Activated CD4-positive, alpha-beta T cell treated with anti-CD3 and anti-CD28 coated beads, Interleukin-2, amount 50 U/mL, for 16 hours (primary cell): ENCODE measurements around the gene FAM107B.
A peak's percentile ranks its signal among the peaks of the same experiment; 100 is the strongest.

Experiments
- DNase-seq: peaks from one replicate; pipeline ENCODE4 v3.0.0-alpha.2; 2020

FAM107B gene

DNA sequence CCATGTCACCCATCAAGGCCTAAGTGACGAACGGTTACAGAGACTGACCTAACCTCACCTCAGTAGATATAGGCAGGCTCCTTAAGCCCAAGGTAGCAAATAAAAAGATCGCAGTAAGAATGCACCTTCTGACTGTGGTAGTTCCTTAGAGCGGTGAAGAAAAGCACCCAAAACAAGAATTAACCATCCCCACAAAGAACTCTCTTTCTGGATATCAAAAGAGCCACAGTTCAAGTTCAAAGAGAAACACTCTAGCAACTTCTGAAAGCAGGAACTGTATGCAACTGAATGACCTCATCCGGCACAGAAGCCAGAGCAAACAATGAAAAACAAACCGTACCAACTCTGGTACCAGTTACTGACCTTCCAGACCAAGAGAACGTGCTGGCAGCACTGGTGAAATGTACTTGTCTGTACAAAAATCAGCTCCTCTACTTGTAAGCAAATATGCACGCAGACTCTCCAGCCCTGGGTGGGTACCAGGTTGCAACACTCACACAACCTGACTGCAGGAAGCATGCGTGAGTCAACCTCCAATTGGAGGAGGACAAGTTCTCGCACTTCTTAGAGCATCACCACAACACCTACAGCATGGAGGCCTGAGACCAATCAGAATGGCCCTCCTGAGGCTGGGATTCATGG, 202.7 kb downstream of the FAM107B start:
- DNase-seq, result peak; percentile 71

DNA sequence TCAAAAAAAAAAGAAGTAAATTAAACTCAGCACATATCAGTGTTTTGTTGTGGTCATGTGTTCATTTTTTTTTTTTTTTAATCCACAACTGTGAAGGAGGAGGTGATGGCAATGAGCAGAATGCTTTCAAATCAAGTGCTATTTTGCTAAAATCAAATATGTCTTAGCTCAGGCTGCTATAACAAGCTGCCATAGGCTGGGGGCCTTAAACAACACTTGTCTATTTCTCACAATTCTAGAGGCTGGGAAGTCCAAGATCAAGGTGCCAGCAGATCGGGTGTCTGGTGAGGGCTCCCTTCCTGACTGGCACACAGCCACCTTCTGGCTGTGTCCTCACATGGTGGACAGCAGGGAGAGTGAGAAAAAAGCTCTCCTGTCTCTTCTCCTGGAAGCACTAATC, 203.9 kb downstream of the FAM107B start:
- no peak for DNase-seq

DNA sequence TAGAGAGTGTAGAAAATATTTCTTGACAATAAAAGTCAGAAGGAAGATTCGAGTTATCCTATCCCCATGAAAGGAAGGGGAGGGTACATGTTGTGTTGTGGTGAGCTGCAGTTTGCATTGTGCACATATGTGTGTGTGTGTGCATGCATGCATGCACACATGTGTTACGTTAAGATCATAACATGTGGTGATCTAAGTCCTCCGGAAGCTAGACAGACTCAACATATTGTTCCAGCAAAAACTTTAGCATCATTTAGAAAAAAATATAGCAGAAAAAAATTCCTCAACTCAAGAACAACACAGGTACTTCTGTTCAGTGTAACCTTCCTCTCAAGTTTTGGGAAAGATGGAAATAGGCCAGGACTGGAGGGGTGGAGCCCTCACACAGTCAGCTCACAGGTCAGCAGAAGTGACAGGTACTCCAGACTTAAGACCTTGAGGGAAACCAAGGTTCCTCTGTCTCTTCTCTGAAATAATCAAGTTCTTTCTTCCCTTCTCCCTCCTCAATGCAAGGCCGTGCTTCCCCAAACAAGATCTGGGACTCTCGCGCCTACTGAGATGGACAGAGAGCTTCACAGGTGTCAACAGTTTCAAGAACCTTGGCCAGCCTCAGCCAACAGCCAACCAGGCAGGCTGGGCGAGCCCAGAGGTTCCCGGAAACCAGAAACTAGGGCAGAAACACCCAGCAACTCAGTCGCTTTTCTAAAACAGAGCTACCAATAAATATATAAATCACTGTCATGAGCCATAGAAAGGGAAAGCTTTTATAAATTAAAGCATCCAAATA, 205.2 kb downstream of the FAM107B start:
- no peak for DNase-seq

DNA sequence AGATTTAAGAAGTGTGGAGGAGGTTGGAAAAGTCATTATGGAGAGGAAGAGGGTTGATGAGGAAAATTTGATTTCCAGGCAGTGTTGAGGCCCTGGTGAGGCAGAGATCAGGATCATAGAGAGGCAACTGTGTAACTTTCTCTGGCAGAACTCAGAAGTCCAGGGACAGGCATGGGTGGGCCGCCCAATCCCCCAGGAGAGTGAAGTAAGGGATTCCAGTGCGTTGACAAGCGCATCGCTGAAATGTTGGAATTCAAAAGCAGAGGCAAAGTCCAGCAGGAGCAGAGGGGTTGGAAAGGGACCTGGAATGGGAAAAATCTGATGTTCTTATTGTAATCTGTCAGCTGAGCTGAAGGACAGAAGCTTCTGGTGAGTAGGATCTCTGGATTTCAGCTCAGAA, 207.3 kb downstream of the FAM107B start:
- DNase-seq, result no peak

DNA sequence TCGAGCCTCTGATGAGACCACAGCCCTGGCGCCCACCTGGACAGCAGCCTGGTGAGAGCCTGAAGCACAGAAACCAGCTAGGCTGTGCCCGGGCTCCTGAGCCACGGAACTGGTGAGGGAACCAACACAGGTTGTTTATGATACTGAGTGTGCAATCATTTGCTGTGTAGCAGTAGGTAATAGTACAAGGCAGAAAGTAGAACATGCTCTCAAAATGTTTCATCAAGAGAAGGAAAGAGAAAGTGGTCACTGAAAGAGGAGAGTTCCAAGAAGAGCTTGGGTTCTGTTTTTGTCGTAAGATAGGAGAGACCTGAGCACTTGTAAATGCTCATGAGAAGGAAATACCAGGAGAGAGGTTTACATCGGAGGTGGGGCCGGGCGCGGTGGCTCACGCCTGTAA, 208.2 kb downstream of the FAM107B start:
- no peak for DNase-seq

DNA sequence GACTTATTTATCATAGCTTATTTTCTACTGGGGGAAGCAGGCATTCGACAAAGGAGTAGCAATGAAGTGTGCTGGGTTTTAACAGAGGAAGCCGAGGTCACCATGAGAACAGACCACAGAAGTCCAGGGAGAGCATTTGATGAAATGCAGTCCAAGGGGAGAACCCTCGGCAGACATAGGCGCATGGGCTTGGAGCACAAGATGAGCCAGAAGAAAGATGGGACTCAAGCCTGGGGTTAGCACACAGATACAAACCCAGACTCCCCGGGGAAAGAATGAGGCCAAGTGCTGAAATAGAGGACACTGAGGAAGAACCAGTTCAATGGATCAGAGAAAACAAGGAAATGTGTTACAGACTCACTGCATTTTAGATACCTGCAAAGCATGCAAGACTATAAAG, 209.5 kb downstream of the FAM107B start:
- DNase-seq, result no peak

DNA sequence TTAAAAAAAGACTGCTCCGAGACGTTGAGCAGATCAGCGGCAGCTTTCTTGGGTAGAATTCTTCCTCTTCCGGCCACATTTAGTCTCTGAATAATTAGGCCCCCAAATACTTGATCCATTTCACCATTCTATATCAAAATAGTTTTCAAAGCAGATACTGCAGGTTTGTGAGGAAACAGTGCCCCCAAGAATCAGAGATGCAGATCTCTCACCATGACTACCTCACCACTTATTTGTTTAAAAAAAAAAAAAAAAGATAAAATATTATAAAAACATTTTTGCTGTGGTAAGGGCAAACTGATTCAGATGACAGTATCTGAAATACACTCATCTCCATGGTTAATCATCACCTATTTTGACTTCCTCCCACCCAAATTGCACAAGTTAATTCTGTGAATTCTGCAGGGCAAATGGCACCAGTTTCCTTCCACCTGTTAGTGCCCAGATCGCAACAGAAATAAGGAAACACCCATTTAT, 210.4 kb downstream of the FAM107B start:
- DNase-seq, result peak; percentile 56

DNA sequence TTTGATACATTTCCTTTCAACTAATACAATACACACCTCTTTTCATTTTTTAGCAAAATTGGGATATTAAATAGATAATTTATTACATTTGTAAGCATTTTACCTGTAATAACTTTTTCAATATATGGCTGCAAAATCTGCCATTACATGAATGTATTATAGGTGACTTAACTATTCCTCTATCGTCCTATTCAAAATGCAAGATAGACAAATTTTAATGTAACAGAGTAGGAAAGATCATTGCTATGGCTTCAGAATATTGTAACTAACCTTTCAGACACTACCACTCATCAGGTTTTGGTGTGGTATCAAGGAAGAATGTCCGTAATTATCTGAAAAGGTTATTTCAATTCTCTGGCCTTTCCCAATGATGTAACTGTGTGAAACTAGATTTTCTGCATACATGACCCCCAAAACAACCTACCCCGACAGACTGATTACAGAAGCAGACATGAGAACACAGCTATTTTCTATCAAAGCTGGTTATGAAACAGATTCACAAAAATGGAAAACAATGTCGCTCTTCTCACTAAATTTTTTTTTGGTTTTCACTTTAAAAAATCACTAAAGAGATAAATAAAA, 211.2 kb downstream of the FAM107B start:
- no peak for DNase-seq

DNA sequence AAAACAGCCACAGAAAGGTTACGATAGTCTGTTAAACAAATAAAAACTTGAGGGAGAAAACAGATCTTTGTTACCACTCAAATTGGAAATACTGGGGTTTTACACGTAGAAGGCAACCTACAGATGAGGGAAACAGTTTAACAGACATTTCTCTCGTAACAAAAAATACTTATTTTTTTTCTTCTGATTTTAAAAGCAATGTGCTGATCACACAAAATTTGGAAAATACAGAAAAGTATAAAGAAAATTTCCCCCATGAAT, 211.7 kb downstream of the FAM107B start:
- no peak for DNase-seq

DNA sequence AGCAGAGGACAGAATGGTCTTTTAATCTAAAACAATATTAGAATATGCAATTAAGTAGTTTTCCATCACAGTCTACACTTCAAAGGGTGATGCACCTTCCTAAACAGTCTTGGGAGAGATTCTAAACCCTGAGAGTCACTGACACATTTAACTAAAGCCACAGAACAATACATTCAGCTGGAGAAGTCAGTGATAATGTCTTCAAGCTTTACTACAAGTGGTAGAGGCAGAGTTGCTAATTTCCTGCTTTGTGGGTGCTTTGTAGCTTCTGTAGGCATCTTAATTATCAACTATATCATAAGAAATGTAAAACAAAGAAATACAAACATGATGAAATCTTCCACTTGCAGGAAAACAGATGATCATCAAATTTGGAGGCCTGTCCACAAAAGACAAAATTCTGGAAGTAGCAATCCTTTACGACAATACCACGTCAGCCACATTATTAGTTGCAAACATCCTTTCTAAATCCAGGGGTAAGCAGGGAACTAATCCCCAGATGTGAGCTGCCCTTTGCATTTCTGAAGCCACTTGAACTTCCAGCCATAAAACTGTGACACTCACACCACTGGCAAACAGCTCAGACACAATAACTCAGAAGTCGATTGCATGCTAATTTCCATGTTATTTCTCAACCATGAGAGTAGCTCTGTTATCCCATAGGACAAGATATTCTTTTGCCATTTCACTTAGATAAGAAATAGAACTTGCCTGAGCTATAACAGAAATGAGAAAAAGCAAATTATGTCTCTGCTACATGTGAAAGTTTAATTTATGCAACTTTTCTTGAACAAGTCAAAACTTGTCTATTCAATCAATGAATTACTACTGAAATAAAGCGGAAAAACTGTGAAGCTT, 212.2 kb downstream of the FAM107B start:
- no peak for DNase-seq

DNA sequence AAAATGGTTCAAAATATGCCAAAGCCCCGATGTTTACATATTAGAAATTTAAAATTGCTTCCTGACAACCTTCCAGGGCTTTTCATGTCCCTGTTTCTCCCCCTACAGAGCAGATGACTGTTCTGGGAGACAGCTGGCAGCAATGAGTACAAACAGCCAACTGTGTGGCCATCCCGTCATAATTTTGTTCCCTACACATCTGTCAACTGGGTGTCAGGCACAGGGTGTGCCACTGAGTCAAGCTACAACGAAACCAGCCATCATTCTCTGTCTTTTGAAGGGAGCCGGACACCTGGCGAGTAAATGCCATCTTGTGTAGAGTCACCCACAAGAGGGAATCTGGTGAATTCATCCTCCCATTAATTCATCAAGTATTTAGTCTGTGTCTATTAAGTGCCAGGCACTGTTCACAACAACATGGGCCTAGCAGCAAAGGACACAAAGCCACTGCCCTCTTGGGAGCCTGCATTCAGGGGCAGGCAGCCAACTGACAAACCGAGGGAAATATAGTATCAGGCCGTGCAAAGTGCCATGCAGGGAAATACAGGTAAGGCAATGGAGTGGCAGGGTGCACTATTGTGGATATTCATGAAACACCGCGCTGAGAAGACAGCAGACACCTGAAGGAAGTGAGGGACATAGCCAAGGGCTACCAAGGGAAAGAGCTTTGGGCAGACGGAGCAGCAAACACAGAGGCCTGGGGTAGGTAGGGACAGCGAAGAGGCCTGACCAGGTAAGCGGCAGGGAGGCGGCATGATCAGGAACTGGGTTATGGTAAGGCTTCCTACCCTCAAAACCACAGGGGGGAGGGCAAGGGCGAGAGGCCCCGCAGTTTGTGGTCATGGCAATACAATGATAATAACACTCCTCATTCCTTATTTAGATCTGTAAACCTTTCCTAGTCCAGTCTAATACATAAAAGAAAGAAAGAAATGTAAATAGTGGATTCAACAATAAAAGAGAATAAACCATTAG, 213.6 kb downstream of the FAM107B start:
- no peak for DNase-seq

DNA sequence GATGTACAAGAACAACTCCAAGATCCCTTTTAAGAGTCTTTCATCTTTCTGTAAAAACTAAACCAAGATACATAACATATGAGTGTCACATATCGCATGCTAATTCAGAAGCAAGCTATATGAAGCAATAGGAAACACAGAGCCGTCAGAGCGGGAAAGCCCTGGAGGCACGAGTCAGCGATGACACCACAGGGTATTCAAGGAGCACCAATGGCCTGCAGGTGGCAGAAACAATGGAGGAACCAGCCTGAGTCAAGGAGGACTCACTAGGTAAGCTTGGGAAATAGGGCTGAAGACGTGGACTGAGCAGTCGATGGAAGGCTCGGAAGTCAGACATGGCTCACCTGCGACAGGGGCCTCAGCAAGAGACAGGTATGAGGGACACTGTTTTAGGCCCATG, 214.4 kb downstream of the FAM107B start:
- peak; percentile 53 for DNase-seq

DNA sequence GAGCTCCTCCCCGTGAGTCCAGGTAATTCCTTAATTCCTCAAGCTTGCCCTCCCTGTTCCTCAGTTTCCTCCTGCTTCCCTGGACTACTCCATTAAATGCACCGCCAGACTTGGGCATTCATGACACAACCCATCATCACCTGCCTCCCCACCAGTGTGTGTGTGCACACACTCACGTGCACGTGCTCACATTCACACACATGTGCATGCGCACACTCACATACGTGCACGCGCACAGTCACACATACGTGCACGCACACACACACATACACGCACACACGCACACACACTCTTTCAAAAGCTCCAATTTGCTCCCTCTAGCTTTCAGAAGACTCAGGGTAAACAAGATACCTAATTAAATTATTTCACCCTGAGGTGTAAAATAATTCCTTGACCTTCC, 216.7 kb downstream of the FAM107B start:
- DNase-seq, result no peak

DNA sequence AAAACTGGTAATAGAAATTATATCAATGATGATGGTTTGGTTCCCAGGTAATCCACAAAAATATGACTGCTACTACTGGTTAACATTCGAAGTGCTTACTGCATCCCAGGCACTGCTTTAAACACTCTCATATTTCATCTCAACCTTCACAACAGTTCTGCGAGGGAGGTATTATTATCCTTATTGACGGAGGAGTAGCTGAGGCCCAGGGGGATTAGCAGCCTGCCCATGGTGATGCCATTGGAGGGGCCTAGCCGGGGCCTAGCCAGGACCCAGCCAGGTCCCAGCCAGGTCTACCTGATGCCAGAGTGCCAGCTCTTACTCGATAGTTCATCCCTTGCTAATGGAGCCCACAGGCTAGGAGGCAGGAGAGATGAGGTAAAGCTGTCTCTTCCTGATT, 217.1 kb downstream of the FAM107B start:
- DNase-seq, result no peak

DNA sequence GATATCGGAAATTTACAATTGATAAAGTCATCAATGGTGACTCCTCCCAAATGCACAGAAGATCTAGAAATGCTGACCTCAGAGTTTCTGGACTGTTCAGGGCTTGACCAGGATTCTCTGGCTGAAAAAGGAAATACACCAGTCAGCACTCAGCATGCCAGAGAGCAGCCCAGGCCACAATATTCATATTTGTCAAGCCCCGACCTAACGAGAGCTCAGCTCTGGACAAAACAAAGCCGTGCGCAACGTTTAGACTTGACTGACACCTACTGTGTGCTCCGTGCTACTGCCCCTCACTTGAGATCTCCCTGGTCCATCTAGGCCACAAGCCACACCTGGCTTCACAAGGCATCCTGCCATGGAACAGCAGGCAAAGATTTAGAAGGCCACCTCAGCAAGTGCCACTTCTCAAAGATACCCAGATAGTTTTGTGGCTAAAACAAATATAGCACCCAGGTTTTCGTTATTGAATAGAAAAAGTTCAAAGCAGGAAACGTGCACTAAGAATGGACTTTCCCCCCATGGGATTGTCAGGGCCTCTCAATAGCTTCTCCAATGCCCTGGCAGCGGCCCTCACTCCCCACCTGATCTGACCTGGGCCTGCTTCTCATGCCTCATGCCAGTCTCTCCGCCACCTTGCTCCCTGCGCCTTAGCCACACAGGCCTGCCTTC, 218.3 kb downstream of the FAM107B start:
- DNase-seq, result peak; percentile 40

DNA sequence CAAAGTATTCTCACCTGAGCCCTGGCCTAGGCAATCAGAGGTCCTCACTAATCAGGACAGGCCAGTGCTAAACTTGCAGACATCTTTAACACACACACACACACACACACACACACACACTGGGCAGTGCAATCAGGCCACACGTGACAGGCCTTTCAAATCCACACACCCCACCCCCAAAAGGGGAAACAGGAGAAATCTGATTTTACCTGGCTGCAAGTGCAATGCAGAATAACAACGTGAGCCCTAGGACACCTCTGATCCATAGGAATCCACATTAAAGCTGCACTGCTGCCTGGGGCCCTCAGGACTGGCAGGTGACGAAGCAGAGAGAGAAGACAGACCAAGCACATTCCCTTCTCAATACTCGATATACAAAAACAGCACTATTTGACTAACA, 218.9 kb downstream of the FAM107B start:
- no peak for DNase-seq

DNA sequence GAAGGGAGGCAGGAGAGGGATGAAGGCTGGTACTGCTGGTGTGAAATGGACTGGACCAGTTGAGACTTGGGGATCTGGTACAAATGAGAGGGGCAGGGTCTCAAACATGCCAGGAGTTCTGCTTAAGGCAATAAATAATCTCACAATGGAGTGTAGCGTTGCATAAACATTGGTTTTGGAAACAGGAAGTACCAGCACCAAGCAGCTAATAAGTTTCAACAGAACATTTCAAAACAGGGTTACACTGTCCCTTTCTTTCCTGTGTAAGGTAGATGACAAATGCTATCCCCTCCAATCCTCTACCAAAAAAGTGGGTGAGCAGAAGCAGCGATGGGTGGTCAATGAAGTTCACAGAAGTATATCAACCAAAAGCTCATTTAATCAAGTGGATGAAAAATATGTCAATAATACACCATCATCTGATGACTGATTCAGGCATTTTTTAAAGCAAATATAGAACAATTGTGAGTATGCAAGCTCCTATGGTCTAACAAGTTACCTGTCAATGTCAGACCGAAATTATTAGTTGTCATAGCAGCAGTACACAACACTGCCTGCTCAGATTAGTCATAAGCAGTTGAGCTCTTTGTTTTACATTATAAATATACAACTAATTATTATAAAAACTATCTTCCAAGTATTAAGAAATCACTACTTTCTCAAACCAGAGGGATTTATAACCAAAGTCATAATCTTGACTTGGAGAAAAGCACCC, 220.0 kb downstream of the FAM107B start:
- DNase-seq, result peak; percentile 48

DNA sequence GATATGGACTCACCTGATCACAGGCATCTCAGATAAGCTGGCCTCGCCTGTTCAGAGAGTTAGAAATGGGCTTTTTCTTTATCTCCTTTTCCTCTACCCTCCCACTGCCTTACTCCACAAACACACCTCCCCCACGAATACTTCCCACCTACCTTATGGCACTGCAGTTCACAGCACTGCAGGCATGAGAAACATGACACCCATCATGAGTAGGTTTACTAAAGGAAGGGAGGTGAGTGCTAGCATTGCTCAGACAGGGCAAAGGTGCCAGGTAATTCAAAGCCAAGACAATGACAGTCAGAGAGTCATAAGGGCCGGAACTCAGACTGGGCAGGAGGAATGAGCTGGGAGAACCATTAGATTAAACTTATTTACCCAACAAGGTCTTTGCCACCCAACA, 220.6 kb downstream of the FAM107B start:
- DNase-seq, result no peak

DNA sequence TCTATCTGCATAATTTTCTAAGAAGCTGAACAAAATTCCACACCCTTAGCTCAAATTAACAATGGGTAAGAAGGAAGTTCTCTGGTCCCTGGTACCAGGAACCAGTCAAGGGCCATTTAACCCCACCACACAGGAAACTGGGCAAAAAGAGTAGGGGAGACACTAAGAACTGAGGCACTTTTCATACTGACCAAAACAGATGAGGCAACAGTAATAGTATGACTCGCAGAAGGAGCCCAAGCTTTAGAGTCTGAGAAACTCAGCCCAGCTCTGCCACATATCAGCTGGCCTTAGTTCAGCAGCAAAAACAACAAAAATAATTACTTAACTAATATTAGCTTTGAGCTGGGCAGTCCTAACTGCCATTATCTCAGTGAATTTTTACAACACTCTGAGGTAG, 221.2 kb downstream of the FAM107B start:
- DNase-seq, result peak; percentile 47

DNA sequence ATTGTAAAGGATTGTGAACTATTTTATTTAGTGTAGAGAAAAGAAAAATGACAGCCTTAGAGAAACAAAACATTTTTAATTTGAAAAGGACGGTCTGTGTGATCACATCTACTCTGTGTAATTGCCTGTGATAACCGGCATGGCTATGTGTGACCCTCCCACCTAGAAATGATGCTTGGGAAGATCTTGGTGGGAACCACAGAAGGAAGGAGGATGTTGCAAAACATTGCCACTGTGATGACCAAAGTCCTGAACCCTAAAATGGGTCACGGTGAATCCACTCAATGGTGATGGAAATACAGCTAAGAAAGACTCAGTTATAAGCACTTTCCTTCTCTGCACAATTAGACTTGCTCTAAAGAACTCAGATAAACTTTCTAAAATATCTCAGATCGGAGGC, 222.7 kb downstream of the FAM107B start:
- no peak for DNase-seq

DNA sequence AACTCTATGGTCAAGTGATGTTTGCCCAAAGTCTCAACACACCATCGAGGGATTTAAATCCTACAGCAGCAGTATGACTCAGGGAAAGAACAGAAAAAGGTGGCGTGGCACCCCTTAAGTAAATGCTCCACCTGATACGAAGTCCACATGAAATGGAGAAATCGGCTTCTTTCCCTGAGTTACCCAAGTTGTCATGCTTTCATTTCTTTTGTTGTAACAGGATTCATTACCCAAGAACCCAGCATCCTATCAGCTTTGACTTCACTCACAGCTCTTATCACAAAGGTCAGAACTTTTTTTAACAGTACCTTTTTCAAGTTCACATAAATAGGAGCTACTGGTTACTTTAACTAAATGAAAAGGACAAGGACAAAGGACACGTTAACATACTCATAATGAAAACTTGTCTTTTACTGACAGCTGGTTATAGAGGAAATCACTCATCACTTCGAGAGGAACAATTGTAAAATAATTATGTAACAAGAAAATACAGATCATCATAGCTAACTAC, 224.2 kb downstream of the FAM107B start:
- no peak for DNase-seq
